Ecto neural progenitor cell (in vitro differentiated cells): Measurements from ENCODE around the gene NAXD.
"Not testable (repeated sequence)": the region's sequence is repeated elsewhere in the genome, so short reads cannot be mapped to it uniquely, and the experiment has no call there.

Source experiments
- DNase-seq: peaks from one replicate; pipeline ENCODE4 v3.0.0-alpha.2; 2018; ENCODE audit warnings: low spot score

NAXD gene

DNA sequence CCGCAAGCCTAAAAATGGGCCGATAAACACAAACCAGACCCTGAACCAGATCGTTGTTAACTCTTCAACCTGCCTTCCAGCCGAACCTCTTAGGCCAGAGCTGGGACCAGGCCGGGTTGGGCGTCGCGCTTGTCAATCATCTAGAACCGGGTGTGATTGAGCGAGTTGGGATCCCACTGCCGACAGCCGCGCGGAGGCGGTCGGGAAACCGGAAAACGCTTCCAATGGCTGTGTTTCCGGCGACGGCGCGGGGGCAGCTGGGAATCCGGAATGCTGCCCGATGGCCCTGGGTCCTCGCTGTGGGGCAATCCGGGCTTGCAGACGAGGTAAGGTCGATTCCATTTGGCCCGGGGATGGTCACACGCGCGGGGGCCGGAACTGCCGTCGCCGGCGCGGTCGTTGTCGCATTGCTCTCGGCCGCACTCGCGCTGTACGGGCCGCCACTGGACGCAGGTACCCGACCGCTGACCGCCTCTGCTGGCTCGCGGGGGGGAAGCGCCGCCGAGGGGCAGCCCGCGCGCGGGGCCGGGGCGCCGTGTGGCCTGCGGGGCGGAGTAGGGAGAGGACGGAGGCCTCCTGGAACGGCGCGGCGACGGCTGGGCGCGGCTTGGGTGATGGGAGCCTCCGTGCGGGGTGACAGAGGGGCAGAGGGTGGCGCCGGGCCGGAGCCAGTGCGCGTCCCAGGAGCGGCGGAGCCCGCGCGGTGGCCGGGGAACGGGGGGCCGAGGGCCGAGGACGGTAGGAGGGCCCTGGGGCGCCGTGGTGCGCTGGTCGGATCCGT, at the start of gene NAXD:
TSS of gene NAXD (plus strand) at position 224 of the 781 bp plus-strand sequence. CDS start at position 281, 57 bp downstream.
- DNase-seq = peak; percentile 90

DNA sequence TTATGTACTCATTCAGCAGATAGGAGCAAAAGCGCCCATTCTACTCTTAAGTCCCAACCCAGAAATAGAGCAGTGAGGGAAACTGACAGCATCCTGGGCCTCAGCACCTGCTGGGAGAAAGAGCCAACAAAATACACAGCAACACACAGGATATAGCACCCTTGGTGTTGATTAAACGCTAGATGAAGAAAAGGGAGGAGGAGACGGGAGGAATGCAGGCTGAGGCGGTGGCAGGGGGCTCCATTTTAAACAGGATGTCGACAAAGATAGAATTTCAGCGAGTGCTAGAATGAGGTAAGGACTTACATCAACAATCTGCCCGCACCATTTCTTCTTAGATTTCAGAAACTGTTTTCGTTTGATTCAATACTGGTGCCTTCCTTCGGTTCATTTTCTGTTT, 49.2 kb upstream of the NAXD start:
- no peak for DNase-seq

DNA sequence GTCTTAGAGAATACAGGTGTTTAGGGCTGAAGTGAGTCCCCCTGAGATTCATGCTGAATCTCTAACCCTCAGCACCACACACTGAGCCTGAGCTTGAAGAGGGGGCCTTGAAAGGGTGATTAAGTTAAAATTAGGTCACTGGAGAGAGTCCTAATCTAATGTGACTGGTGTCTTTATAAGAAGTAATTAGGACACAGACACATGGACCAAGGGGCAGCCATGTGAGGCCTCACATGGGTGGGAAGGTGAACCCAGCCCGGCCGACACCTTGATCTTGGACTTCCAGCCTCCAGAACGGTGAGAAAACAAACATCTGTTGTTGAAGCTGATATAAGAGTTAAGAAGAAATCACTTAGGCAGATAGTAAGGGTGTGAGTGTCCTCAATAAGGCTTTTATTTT, 46.7 kb upstream of the NAXD start:
- no peak for DNase-seq

DNA sequence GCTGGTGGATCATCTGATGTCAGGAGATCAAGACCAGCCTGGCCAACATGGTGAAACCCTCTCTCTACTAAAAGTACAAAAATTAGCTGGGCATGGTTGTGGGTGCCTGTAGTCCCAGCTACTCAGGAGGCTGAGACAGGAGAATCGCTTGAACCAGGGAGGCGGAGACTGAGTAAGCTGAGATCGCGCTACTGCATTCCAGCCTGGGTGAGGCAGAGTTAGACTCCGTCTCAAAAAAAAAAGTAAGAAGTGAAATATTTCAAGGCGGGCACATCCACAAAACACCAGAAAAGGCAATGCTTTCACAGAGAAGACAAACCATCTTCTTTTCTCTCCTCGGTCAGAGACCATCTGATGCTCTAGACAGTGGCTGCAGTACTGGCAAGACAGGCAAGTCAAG, 45.4 kb upstream of the NAXD start:
- DNase-seq = not testable (repeated sequence)

DNA sequence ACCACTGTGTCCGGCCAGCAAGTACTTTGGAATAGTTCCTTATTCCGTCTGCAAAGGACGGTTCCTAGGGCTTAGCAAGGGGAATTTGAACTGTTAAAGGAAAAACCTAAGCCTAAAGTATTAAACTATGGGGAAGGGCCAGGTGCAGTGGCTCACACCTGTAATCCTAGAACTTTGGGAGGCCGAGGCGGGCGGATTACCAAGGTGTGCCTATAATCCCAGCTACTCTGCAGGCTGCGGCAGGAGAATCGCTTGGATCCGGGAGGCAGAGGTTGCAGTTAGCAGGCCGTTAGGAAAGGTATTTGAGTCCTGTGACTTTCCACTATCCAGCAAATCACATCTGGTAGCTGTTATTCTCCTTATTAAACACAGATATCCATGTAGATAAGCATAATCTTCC, 44.5 kb upstream of the NAXD start:
- DNase-seq = no peak

DNA sequence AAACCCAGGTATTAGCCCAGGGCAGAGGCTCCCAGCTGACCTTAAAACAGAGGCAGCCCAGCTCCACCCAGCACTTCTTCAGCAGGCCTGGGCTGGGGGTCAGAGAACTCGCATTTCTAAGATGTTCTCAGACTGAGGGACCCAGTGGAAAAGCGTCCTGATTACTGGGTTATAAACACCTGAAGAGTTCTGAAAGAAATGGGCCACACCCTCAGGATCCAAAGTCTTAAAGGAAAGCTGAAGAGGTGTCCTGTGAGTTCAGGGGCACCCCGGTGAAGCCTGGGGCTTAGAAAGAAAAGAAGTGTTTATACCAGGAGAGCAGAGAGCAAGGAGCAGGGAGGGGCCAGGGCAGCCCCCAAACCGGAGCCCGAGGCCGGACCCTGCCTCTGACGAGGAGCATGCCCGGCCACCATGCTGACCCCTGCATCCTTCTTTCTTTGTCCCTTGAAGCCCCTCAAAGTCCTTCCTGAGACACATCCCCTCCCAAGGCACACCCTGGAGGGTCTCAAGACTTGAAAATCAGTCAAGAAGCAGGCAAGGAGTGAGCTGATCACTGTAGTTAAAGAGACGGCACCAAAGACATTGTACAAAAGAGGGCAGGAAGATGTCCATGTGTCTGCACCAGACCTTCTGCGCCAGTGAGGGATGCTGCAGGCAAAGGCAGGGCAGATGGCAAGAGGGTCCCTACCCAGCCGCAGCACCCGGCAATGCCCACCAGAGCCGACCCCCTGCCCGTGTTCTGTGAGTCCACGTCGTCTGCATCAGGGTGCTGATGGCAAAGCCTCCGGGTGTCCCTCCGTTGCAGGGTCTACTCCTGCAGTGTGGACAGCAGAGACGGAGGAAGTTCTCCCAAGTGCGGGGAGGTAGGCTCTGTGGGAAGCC, 43.2 kb upstream of the NAXD start:
- DNase-seq = no peak

DNA sequence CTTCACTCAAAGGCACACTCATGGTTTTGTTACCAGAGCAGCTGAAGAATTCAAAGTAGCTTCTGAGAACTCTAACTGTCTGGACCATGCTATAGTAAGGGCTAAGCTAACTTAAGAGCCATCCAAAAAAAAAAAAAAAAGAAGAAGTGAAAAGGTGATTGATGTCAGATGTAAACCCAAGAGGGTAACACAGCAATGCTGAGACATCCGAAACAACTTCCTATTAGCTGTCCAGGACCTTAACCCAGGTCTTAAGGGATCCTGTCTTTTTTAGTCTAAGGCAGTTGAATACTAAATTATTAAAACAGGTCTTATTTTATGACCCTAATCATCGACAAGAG, 42.6 kb upstream of the NAXD start:
- DNase-seq = no peak

DNA sequence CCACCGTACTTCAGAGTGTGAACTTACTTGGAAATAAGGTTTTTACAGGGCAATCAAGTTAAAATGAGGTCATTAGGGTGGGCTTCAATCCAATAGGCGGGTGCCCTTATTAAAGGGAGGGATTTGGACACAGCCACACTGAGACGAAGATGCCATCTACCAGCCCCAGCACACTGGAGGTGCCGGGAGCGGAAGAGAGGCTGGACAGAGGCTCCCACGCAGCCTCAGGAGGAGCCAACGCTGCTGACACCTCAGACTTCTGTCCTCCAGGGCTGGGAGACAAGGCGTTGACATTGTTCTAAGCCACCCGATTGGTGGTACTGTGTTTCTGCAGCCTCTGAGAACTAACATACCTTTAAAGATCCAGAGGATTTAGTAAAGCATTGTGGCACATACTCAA, 41.2 kb upstream of the NAXD start:
- no peak for DNase-seq

DNA sequence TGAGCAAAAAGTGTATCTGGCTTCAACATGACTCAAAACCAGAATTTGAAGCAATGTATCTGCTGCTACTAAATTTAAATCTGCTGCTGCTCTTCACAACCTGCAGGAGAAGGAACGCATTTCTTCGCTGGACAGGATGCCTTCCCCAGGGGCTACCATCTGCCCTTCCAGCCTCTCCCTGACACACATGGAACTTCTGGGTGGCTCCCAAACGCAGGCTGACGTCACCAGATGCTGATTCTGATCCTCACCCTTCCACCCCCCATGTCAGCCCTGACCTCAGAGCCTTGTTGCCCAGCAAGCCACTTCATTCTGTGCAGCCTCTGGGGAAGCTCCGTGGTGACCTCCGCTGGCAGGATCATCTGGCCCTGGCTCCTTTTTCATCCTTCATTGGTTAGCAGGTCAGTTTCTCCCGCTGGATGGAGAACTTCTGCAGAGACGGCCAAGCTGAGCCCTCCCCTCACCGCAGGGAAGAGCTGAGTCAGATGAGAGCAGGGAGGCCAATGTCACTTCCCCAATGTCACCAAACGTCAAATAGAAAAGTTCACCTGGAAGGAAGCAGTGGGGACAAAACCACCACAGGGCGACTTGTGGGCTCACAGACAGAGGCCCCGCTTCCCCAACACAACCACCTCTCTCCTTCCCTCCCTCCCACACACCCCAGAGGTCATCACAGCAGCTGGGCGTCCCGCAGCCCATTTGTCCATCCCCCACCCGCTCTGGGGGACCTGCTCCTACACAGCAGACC, 39.8 kb upstream of the NAXD start:
- DNase-seq = no peak

DNA sequence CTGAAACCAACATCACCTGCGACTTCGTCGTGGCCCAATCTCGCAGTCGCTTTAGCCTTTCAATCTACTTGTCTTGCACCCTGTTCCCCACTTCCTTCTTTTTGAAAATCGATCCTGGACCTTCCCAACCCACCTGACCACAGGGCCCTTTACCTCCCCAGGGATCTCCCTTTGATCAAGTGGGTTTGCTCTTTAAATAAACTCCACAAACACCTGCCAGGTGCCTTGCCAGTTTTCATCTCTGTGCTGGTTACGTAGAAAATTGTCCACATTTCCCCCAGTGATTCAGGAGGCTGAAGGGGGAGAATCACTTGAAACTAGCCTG, 39.3 kb upstream of the NAXD start:
- no peak for DNase-seq

DNA sequence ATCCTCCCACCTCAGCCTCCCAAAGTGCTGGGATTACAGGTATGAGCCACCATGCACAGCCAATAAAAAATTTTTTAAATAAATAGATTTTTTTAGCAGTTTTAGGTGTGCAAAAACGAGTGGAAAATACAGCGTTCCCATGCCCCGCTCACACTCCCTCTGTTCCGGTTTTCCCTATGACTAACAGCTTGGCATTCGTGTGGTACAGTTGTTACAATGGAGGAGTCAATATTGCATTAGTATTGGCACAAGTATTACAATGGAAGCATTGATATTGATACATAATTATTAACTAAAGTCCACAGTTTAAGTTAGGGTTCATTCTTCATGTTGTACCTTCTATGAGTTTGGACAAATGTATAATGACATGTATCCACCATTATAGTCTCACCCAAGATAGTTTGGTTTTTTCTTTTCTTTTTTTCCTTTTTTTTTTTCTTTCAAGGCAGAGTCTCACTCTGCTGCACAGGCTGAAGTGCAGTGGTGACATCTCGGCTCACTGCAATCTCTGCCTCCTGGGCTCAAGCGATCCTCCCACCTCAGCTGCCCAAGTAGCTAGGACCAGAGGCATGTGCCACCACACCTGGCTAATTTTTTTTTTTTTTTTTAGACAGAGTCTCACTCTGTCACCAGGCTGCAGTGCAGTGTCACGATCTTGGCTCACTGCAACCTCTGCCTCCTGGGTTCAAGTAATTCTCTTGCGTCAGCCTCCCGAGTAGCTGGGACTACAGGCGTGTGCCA, 38.4 kb upstream of the NAXD start:
- DNase-seq = no peak

DNA sequence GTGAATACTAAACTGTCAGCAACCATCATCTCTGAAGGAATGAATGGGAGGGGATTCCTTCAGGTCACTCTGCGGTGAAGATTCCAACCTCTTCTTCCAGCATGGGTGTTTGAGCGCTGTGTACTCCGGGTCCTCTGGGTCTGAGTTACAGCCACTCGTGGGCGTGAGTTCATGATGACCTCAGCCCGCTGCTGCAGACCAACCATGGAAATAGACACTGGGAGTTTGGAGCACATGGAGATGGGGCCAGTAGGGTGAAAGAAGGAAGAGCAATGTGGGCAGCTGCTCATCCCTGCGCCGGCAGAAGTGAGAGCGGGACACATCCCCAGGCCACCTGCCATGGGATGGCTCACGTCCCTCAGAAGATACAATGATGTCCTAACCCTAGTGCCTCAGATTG, 37.0 kb upstream of the NAXD start:
- no peak for DNase-seq

DNA sequence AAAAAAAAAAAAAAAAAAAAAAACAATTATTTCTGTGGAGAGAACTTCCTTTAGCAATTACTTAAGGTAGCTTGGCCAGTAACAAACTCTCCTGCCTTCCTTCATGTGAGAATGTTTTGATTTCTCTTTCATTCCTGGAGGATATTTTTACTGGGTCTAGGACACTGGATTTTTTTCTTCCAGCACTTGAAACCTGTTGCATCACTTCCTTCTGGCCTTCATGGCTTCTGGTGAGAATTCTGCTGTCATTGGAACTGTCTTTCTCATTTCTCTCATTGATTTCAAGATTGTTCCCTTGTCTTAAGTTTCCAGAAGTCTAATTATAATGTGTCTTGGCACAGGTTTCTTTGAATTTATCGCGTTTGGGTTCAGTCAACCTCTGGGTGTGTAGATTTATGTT, 34.5 kb upstream of the NAXD start:
- no peak for DNase-seq

DNA sequence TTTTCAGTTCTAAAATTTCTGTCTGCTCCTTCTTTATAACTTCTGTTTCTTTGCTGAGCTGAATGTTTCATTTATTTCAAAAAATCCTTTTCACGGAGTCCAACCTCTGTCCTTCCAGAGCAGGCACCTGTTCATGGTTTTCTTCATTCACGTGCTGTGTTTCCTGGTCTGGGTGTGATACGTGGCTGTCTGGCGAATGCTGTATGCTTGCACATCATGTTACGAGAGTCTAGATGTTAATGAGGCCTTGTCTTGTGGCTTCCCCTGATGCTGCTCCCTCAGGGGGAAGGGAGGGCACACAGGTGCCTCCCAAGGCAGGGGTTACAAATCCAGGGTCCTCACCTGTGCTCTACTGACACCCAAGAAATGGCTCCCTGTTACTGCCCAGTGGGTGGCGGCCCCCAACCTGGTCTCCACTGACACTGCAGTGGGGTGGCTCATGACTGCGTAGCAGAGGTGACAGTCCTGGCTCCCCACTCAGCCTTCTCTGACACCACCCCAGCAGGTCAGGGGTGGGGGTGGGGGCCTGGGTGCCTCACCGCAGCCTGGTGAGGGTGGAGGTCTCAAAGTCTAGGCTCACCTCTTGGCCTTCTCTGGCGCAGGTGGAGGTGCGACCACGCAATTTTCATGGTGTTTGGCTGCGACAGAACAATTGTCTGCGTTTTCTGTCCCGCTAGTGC, 33.7 kb upstream of the NAXD start:
- DNase-seq = no peak

DNA sequence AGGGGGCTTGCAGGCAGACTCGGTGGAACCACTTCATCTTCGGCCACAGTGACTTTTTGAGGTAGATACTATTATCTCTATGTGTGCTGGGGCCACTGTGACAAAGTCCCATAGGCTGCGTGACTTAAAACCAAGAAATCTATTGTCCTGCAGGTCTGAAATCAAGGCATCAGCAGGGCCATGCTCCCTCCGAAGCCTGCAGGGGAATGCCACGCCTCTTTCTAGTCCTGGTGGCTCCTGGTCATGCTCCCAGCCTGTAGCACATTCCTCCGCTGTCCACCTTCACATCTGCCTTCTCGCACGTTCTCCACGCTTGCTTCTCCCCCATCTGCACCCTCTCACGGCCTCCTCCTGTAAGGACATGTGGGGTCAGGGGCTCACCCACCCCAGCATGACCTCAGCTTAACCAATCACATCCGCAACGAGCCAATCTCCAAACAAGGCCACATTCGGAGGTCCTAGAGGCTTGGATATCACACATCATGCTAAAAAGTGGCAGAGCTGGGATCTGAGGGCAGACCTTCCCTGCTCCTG, 32.9 kb upstream of the NAXD start:
- DNase-seq = no peak

DNA sequence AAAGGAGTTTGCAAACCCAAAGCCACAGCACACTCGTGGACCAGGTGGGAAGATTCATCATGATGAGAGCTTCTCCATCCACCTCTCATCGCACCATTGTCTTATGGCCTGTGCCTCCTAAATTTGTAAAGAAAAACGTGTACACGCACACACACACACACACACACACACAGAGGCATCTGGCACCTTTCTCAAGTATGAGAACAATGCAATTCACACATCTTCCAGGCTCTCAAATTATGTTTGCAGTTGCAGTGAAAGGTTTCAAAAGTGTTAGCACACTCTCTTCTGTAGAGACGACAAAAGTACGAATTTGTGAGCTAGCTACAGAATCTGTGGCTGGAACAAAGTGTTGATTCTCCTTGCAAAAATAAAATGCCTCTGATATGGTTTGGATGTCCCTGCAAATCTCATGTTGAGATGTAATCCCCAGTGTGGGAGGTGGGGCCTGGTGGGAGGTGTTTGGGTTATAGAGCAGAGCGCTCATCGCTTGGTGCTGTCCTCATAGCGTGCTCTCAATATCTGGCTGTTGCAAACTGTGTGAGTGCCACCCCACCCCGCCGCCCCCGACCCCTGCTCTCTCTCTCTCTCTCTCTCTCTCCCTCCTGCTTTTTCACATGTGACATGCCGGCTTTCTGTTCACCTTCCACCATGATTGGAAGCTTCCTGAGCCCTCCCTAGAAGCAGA, 32.0 kb upstream of the NAXD start:
- no peak for DNase-seq

DNA sequence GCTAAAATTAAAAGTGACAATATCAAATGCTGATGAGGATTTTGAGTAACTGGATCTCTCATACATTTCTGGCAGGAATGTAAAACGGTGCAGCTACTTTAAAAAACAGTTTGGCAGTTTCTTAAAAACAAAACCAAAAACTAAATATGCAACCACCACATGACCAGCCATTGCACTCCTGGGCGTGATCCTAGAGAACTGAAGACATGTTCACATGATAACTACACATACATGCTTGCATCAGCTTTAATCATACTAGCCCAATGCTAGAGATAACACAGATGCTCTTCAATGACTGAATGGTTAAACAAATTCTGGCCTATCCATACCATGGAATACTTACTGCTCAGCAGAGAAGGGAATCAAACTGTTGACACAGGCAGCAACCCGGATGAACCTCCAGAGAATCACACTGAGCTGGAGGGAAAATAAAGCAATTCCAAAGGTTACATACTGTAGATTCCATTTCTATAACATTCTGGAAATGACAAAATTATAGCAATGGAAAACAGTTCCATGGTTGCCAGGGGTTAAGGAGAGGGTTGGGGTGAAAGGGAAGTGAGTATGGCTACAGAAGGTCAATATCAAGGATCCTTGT, 25.5 kb upstream of the NAXD start:
- DNase-seq = no peak

DNA sequence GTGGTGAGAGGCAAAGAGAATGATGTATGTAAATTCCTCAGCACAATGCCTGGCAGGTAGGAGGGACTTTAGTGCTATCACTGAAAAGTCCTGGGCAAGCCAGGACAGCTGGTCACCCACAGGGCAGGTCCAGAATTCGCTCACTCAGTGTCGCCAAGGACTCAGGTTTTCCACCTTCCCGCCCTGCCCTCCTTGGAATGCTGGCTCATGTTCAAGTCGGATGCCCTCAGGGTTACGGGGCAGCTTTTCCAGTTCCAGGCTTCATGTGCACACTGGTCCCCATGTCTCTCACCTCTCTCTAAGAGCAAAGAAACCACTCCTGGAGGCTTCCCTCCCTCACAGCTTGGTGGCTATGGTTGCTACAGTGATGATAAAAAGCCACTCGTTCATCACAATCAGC, 24.8 kb upstream of the NAXD start:
- DNase-seq = no peak

DNA sequence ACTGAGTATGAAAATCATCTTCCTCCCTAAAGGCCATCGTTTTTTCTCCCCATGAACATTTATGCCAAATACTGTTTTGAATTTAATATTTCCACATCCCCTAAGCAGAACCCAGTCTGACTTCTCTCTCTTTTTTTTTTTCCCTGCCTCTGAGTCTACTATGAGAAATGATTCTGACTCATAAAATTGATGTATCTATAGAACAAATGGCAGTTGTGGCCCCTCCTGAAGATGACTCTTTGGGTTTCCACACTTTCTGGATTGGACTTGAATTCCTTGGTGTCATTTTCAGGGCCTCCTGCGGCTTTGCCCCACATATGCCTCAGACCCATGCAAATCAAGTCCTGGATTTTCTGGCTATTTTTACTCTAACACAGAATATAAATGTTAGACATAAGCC, 22.7 kb upstream of the NAXD start:
- DNase-seq = no peak

DNA sequence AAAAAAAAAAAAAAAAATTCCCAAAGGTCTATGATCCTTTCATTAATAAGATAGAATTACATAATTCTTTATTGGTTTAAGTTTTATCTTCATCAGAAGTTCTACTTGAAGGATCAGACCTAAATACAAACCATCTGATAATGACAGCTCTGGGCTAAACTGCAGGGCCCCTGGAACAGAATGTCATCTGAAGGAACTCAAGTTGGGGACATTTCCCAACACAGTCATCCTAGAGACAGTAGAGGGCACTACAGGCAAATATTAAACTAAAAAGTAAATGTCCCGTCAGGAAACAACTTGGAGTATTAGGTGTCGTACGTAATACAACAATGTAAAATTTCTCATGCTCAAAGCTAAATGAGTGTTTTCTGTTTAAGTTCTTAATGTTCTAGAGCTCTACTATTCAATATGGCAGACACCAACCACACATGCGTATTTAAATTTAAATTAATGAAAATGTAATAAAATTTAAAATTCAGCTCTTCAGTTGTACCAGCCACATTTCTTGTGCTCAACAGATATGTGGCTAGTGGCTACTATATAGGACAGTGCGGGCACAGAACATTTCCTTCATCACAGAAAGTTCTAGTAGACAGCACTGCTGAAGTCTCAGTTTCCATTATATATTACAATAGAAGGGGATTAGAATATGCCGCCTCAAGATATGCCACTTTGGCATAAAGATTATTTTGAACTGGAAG, 21.8 kb upstream of the NAXD start:
- no peak for DNase-seq
